WTC11 (cell line): ENCODE measurements around the gene SYT9. TPM values are rescaled to one million over a fixed set of nuclear protein-coding genes. Genes with fewer than 3 reads are reported as not detected.

Experiments
- ATAC-seq: fragments of 200-7000 bp; cut with Tn5 transposase; 2 replicates; pipeline ENCODE4 v1.10.0; 2021; ENCODE audit warnings: mild to moderate bottlenecking, moderate library complexity
- CTCF ChIA-PET: fragments of 300-600 bp; sonication (Branson Sonifier 250); formaldehyde crosslinking; loops from one replicate; lab custom pipeline; 2021; ENCODE audit warnings: antibody characterized with exemption; lab: Charles Lee
- POLR2A ChIA-PET: fragments of 350-600 bp; sonication (Branson Sonifier 250); formaldehyde crosslinking; loops from one replicate; lab custom pipeline; 2021; ENCODE audit warnings: antibody characterized with exemption; lab: Charles Lee
- DNase-seq: peaks from one replicate; pipeline ENCODE4 v3.0.0; 2021; ENCODE audit warnings: low spot score
- H3K27ac Mint-ChIP-seq: 2 replicates; pipeline ENCODE4 v1.8.0; 2021; ENCODE audit warnings: mixed read lengths
- H3K27me3 Mint-ChIP-seq: 2 replicates; pipeline ENCODE4 v1.8.0; 2021; ENCODE audit warnings: low read depth, mild to moderate bottlenecking, moderate library complexity, mixed read lengths
- H3K36me3 Mint-ChIP-seq: 2 replicates; pipeline ENCODE4 v1.8.0; 2021; ENCODE audit warnings: mixed read lengths
- H3K4me1 Mint-ChIP-seq: 2 replicates; pipeline ENCODE4 v1.8.0; 2022; ENCODE audit warnings: mixed read lengths
- H3K4me3 Mint-ChIP-seq: 2 replicates; pipeline ENCODE4 v1.8.0; 2021; ENCODE audit warnings: mild to moderate bottlenecking, moderate library complexity, mixed read lengths
- H3K9me3 Mint-ChIP-seq: 2 replicates; pipeline ENCODE4 v1.8.0; 2021; ENCODE audit warnings: mixed read lengths
- ARID4B ChIP-seq: sonication (generic); formaldehyde crosslinking; IDR thresholded peaks from 2 replicates; pipeline ENCODE4 v1.8.0; 2023; ENCODE audit warnings: missing genetic modification reagents, mild to moderate bottlenecking, borderline replicate concordance
- CREB1 ChIP-seq: sonication (generic); formaldehyde crosslinking; IDR thresholded peaks from 2 replicates; pipeline ENCODE4 v1.8.0; 2023; ENCODE audit warnings: mild to moderate bottlenecking, missing genetic modification reagents
- CREM ChIP-seq: sonication (generic); formaldehyde crosslinking; IDR thresholded peaks from 2 replicates; pipeline ENCODE4 v1.8.1; 2022; ENCODE audit warnings: mild to moderate bottlenecking, missing genetic modification reagents, moderate library complexity
- FOXP1 ChIP-seq: sonication (generic); formaldehyde crosslinking; IDR thresholded peaks from 2 replicates; pipeline ENCODE4 v1.8.0; 2022; ENCODE audit warnings: missing genetic modification reagents, mild to moderate bottlenecking, moderate library complexity, borderline replicate concordance
- GABPB1 ChIP-seq: sonication (generic); formaldehyde crosslinking; IDR thresholded peaks from 2 replicates; pipeline ENCODE4 v1.8.1; 2023; ENCODE audit warnings: mild to moderate bottlenecking, missing genetic modification reagents
- IRF1 ChIP-seq: sonication (generic); formaldehyde crosslinking; IDR thresholded peaks from 2 replicates; pipeline ENCODE4 v1.8.0; 2023; ENCODE audit warnings: missing genetic modification reagents
- MLX ChIP-seq: sonication (generic); formaldehyde crosslinking; IDR thresholded peaks from 2 replicates; pipeline ENCODE4 v1.8.1; 2023; ENCODE audit warnings: mild to moderate bottlenecking, missing genetic modification reagents, moderate library complexity
- PREB ChIP-seq: sonication (generic); formaldehyde crosslinking; IDR thresholded peaks from 2 replicates; pipeline ENCODE4 v1.8.1; 2022; ENCODE audit warnings: mild to moderate bottlenecking, missing genetic modification reagents, moderate library complexity, borderline replicate concordance
- PRRX2 ChIP-seq: fragments of 250-450 bp; sonication (Bioruptor Pico); IDR thresholded peaks from 2 replicates; pipeline ENCODE4 v1.8.0; 2021; ENCODE audit warnings: mild to moderate bottlenecking
- RELA ChIP-seq: sonication (generic); formaldehyde crosslinking; IDR thresholded peaks from 2 replicates; pipeline ENCODE4 v1.8.1; 2022; ENCODE audit warnings: missing genetic modification reagents, mild to moderate bottlenecking, borderline replicate concordance
- TEAD1 ChIP-seq: sonication (generic); formaldehyde crosslinking; IDR thresholded peaks from 2 replicates; pipeline ENCODE4 v1.8.0; 2022; ENCODE audit warnings: mild to moderate bottlenecking, missing genetic modification reagents
- TP53 ChIP-seq: sonication (generic); formaldehyde crosslinking; IDR thresholded peaks from 2 replicates; pipeline ENCODE4 v1.8.1; 2023; ENCODE audit warnings: mild to moderate bottlenecking, missing genetic modification reagents
- ZNF512 ChIP-seq: sonication (generic); formaldehyde crosslinking; IDR thresholded peaks from 2 replicates; pipeline ENCODE4 v1.8.1; 2022; ENCODE audit warnings: missing genetic modification reagents, borderline replicate concordance
- ZNF671 ChIP-seq: fragments of 250-450 bp; sonication (Bioruptor Pico); IDR thresholded peaks from 2 replicates; pipeline ENCODE4 v1.8.0; 2021; ENCODE audit warnings: mild to moderate bottlenecking
- total RNA-seq: library from RNA; stranded (reverse); gene quantifications from 3 replicates; pipeline ENCODE4 v1.2.3, GENCODE V29; 2021

Gene SYT9
- total RNA-seq, 1 experiment from 2014 or later = 1.3 TPM

- ChIA-PET POLR2A (no interaction called here), CTCF (no interaction called here)
- Mint-ChIP-seq H3K27ac (no peak overlapping the region), H3K27me3 (no peaks in the 10 kb centered on the region), H3K9me3 (no peaks in the 10 kb centered on the region), H3K4me1 (peaks cover 34% of the 10 kb centered on the region), H3K4me3 (no peak overlapping the region), H3K36me3 (no peaks in the 10 kb centered on the region)
- no peak for ATAC-seq
- no peak for DNase-seq
- TF ChIP-seq RELA (CRISPR knock-in tag) = no peak
- no peak for TF ChIP-seq TP53 (CRISPR knock-in tag)
- no peak for TF ChIP-seq ARID4B (CRISPR knock-in tag)
- no peak for TF ChIP-seq GABPB1
- TF ChIP-seq IRF1 (CRISPR knock-in tag) = no peak
- TF ChIP-seq ZNF512 = no peak
- TF ChIP-seq FOXP1 (CRISPR knock-in tag) = no peak
- TF ChIP-seq CREB1 (CRISPR knock-in tag) = no peak
- TF ChIP-seq ZNF671 (CRISPR knock-in tag) = no peak
- no peak for TF ChIP-seq PREB
- no peak for TF ChIP-seq CREM
- no peak for TF ChIP-seq MLX (CRISPR knock-in tag)
- TF ChIP-seq TEAD1 (CRISPR knock-in tag) = no peak
Measured at GRCh38 chr11:7495882-7496551, 244.3 kb downstream of the SYT9 start.

- TF ChIP-seq PRRX2 (CRISPR knock-in tag) (no peak), TP53 (CRISPR knock-in tag) (no peak)
- TF ChIP-seq, all 79 proteins: peak for 0
- H3K4me3 Mint-ChIP-seq = no peak overlapping the region
- no peaks in the 10 kb centered on the region for H3K27me3 Mint-ChIP-seq
- peaks cover 23% of the 10 kb centered on the region for H3K4me1 Mint-ChIP-seq
- H3K36me3 Mint-ChIP-seq = no peaks in the 10 kb centered on the region
- ChIA-PET POLR2A (no interaction called here), CTCF (interaction anchor here (0.5 kb wide), 1 partner anchor 27 kb away, joined by 4 read pairs; no protein-coding TSS in a partner anchor)
- DNase-seq (no peak), ATAC-seq (no peak)
- H3K9me3 Mint-ChIP-seq = no peaks in the 10 kb centered on the region
- peak overlapping the region; percentile 36; the same call in 1 of the 2 replicates for H3K27ac Mint-ChIP-seq
Measured at GRCh38 chr11:7498193-7498592, 246.5 kb downstream of the SYT9 start.
